Measurements from ENCODE around the gene ZNG1A.
"Not testable (repeated sequence)": the region's sequence is repeated elsewhere in the genome, so short reads cannot be mapped to it uniquely, and the experiment has no call there.

Gene ZNG1A

GRCh38 chr9:178970-179383 is at the start of gene ZNG1A:
Gene ZNG1A, minus strand, starts transcription at chr9:179056. Its CDS starts 87 bp downstream, at chr9:178969.
- DNase-seq: peak in 20 of 56 donors; percentile 1 to 45 (median 17)

DNA sequence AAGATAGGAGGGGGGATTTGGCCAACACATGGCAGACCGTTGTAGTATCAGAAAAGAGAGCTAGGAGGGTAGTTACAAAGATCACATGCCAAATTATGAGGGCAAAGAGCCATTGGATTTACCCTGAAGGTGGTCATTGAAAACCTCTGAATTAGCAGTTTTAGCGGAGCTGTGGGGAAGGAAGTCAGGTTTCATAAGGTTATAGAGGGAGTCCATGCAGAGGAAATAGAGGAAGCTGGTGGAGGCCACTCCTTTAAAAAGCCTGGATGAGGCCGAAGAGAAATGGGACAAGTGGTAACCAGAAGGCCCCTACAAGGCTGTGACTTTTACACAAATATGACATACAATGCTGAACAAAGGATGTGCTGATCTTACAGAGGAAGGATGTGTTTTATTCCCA is 49.0 kb upstream of the ZNG1A start:
- DNase-seq: no peak

DNA sequence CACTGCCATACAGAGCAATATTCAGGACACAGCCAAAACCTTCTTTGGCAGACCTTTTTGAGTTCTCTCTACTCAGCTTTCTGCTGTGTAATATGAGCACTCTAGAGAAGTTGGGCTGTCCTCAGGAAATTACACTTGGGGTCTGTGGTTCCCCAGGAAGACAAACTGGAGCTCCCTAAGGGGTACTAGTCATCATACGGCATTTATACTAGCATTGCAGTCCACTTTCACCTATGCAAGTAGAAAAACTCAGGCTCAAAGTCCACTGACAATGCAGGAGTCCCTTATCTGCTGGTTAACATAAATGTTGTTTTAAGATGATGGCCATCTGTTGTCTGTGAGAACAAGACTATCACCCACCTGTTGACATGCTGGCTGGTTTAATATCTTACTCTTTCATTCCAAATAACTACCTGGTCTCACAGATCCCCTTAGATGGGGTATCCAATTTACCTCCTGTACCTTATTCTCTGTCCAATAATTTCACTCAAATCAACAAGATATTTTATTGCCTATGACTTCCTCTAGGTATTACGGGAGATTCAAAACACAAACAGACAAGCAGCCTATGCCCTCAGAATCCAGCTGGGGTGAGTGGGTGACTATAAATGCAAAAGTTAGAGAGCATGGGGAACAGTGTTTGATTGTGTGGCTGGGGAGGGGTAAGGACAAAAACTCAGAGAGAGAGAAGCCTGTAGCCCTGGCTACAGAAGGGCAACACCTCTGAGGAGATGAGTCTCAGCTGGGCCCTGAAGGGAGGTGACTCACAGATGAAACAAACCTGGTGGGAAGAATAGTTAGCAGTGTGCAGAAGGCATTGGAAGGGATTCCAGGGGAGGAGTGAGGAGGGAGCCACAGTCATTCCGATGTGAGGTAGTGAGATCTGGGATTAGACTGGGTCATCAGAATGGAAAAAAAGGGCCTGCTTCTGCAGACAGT is 46.0 kb upstream of the ZNG1A start:
- DNase-seq: no peak

GRCh38 chr9:224026-224425 is 45.2 kb upstream of the ZNG1A start:
- DNase-seq: no peak

- no peak for DNase-seq
Observed at GRCh38 chr9:223152-223551, 44.3 kb upstream of the ZNG1A start.

- DNase-seq: no peak
Observed at GRCh38 chr9:221989-222776, 43.3 kb upstream of the ZNG1A start.

DNA sequence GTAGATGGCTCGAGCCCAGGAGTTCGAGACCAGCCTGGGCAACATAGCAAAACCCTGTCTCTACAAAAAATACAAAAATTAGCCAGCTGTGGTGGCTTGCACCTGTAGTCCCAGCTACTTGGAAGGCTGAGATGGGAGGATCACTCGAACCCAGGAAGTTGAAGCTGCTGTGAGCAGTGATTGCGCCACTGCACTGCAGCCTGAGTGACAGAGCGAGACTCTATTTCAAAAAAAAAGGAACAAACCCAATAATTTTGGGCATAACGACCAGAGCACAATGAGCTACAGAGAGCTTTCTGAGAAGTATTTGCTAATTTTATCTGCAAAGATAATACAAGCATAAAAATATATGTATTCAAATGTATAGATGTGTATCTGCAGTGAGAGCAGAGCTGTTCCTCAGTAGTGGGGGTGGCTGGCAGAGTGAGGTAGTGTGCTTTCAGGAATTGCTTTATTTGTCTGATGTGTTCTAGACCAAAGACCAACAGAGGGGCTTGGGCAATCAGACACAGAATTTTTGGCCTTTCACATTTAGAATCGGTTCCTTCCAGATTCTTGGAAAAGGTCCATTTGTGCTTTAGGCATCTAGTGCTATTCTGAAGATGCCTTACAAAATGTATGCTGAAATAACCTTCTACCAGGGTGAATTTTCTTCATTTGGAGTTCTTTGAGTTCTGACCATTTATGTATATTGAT is 41.0 kb upstream of the ZNG1A start:
- no peak for DNase-seq

- not testable (repeated sequence) for DNase-seq
Observed at GRCh38 chr9:219036-219435, 40.2 kb upstream of the ZNG1A start.

- no peak for DNase-seq
Observed at GRCh38 chr9:217950-218349, 39.1 kb upstream of the ZNG1A start.

GRCh38 chr9:216866-217265 is 38.0 kb upstream of the ZNG1A start:
- DNase-seq: no peak

- no peak for DNase-seq
Observed at GRCh38 chr9:215631-216155, 36.8 kb upstream of the ZNG1A start.

GRCh38 chr9:214648-215493 is 36.0 kb upstream of the ZNG1A start, which contains the start of gene DOCK8:
Gene DOCK8, plus strand, starts transcription at chr9:214865. Its CDS starts 112 bp downstream, at chr9:214977.
- DNase-seq: peak in 3 of 56 donors; percentile 10 to 21 (median 18)

DNA sequence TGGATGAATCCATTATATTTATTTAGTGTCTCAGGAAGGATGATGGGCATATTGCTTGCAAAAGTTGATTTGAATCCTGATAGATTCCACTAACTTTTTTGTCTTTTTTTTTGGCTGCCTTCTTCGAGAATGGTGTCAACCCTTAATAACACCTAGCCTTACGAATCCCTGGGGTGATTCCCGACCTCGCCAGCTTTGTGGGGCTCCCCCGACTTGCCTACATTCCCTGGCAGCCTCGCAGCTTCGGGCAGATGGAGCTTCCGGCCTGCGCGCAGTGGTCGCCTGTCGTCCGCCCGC is 35.4 kb upstream of the ZNG1A start:
- no peak for DNase-seq

GRCh38 chr9:213901-214300 is 35.0 kb upstream of the ZNG1A start:
- DNase-seq: not testable (repeated sequence)

DNA sequence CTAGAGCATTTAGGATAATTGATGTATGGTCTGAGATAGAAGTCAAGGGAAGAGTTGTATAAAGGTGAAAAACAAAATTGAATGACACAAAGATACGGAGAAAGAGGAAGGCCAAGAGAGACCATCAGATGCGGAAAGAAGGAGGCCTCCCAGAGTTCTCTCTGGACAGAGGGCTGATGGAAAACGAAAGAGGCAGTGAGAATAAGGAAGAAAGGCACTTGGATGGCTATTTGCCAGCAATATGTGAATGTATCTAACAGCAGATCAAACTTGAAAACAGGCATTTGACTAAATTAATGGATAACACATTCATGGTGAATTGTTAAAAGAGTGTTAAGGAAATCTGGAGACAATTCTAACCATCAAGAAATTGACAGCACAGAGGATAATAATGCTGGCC is 33.4 kb upstream of the ZNG1A start:
- no peak for DNase-seq

DNA sequence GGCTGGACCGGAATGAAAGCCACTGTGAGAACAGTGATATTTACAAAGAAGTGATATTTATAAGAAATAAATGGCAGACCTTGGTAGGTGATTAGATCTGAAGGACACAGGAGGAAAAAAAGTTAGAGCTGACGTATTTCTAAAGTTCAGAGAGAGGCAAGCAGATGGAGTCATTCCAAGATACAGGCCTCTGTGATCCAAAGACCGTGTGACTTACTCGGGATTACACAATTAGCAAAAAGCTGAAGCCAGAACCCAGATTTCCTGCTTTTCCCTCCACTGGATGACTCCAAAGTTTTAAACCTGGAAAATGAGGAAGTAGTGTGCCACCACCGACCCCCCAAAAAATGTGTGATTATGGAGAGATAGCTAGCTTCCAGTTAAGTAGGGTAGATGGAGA is 32.7 kb upstream of the ZNG1A start:
- DNase-seq: no peak

- DNase-seq: no peak
Observed at GRCh38 chr9:211036-211435, 32.2 kb upstream of the ZNG1A start.

GRCh38 chr9:209143-209758 is 30.4 kb upstream of the ZNG1A start:
- no peak for DNase-seq

DNA sequence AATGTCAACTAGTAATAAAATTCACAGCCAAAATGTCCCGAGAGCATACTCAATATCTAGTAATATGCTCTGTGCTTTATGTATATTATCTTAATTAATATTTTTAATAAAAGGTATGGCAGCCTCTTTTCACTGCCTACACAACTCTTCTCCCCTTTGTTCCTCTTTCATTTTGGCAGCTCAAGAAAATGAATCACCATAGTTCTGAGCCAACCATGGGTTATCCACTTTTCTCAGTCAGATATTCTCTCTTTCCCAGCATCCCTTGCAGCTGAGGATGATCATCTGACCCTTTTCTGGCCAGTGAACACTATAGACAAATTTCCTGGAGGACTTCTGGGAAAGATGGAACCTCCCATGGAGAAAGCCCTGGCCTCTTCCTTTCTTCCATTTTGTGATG is 27.6 kb upstream of the ZNG1A start:
- no peak for DNase-seq

GRCh38 chr9:199601-200000 is 20.7 kb upstream of the ZNG1A start:
- not testable (repeated sequence) for DNase-seq
